Lower lobe of right lung (tissue), 2 donors: ENCODE measurements around the gene RAB27B. TPM values are rescaled to one million over a fixed set of nuclear protein-coding genes. Genes with fewer than 3 reads are reported as not detected.
A peak's percentile ranks its signal among the peaks of the same experiment; 100 is the strongest.

Experiments used
- ATAC-seq, 2 donors: fragments of 200-7000 bp; cut with Tn5 transposase; one replicate each; pipeline ENCODE4 v1.9.1; 2020 to 2022; ENCODE audit warnings: mild to moderate bottlenecking in 2 of 2, moderate library complexity in 2 of 2
- DNase-seq: peaks from one replicate; pipeline ENCODE4 v3.0.0-alpha.2; 2020
- H3K27ac ChIP-seq: fragments of 200-600 bp; one replicate; pipeline ENCODE4 v1.8.0; 2022
- H3K27me3 ChIP-seq: fragments of 200-600 bp; one replicate; pipeline ENCODE4 v1.8.0; 2022; ENCODE audit warnings: low read depth
- H3K36me3 ChIP-seq: fragments of 200-600 bp; one replicate; pipeline ENCODE4 v1.8.0; 2022; ENCODE audit warnings: mild to moderate bottlenecking
- H3K4me1 ChIP-seq: fragments of 200-600 bp; one replicate; pipeline ENCODE4 v1.8.0; 2022
- H3K4me3 ChIP-seq: fragments of 200-600 bp; one replicate; pipeline ENCODE4 v1.8.0; 2022; ENCODE audit warnings: mild to moderate bottlenecking
- H3K9me3 ChIP-seq: fragments of 200-600 bp; one replicate; pipeline ENCODE4 v1.8.0; 2022
- intact Hi-C: fragments of 100-400 bp; cut with DNase I; formaldehyde crosslinking; loops from one replicate; pipeline ENCODE4 v1.11.0; 2022
- total RNA-seq: library from RNA; stranded (reverse); fragmentation: NEBNext Ultra II Directional; extraction: Animal tissue kit (Norgen Biotek cat#: 25700); gene quantifications from one replicate; pipeline ENCODE4 v1.2.1, GENCODE V29; 2021
- TF ChIP-seq, protein P1 (sequence below): fragments of 200-600 bp; IDR thresholded peaks from one replicate; pipeline ENCODE4 v1.8.0; 2022; ENCODE audit warnings: antibody characterized with exemption, mild to moderate bottlenecking
- donor health status: DM: no; HTN: yes; CAD: no; lungs with severe emphysema.

The RAB27B gene
- total RNA-seq, 1 donor from 2014 or later = 20.1 TPM

DNA sequence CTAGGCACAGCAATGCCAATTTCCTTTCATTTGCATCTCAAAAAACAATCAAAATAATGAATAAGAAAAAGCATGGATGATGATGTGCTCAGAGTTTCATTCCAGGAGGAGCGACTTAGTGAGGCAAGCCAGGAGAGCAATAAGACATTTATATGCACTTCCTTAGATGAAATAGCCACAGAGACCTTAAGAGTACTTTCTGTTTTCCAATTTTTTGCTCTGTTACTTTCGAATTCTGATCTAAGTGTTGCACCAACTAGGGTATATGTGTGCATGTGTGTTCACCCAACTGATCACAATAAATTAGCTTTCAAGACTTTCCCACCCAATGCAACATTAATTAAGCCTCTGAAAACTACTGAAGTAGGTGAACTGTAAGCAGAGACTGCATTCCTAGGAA is 709 bp downstream of the RAB27B start:
- Histone ChIP-seq H3K36me3 (no peaks in the 10 kb centered on the region), H3K27me3 (no peaks in the 10 kb centered on the region), H3K4me1 (no peaks in the 10 kb centered on the region), H3K9me3 (no peaks in the 10 kb centered on the region), H3K4me3 (peak overlapping the region; percentile 59), H3K27ac (peak overlapping the region; percentile 80)
- DNase-seq = no peak
- TF ChIP-seq, protein P1, sequence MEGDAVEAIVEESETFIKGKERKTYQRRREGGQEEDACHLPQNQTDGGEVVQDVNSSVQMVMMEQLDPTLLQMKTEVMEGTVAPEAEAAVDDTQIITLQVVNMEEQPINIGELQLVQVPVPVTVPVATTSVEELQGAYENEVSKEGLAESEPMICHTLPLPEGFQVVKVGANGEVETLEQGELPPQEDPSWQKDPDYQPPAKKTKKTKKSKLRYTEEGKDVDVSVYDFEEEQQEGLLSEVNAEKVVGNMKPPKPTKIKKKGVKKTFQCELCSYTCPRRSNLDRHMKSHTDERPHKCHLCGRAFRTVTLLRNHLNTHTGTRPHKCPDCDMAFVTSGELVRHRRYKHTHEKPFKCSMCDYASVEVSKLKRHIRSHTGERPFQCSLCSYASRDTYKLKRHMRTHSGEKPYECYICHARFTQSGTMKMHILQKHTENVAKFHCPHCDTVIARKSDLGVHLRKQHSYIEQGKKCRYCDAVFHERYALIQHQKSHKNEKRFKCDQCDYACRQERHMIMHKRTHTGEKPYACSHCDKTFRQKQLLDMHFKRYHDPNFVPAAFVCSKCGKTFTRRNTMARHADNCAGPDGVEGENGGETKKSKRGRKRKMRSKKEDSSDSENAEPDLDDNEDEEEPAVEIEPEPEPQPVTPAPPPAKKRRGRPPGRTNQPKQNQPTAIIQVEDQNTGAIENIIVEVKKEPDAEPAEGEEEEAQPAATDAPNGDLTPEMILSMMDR = no peak
- intact Hi-C loops = no loop called here
- peak in 1 of 2 donors; percentile 32 for ATAC-seq

DNA sequence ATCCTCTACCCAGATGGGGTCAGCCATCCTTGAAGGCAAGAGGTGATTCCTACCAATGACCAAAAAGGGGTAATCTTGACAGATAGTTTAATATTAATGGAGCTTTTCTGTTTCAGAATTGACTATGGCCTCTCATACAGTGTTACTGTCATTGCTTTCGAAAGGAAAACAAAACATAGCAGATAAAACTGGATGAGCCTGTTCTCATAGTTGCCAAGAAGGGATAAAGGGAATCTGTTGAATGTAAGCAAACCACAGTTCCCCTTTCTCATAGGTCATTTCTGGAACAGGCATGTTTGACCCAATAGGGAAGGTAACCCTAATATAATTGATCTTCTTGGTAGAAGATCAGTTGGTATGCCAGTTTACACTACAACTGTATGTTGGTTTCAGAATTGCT is 1.6 kb downstream of the RAB27B start:
- Histone ChIP-seq H3K27ac (no peak overlapping the region), H3K36me3 (no peaks in the 10 kb centered on the region), H3K4me3 (peak overlapping the region; percentile 59), H3K4me1 (no peaks in the 10 kb centered on the region), H3K27me3 (no peaks in the 10 kb centered on the region), H3K9me3 (no peaks in the 10 kb centered on the region)
- intact Hi-C loops = no loop called here
- ATAC-seq (no peak), DNase-seq (no peak)
- TF ChIP-seq, protein P1 = no peak

GRCh38 chr18:54830260-54830659 is 2.0 kb downstream of the RAB27B start:
- H3K4me3 ChIP-seq = peak overlapping the region; percentile 59
- DNase-seq (no peak), ATAC-seq (no peak)
- no peaks in the 10 kb centered on the region for H3K27me3 ChIP-seq
- TF ChIP-seq, protein P1 = no peak
- H3K4me1 ChIP-seq = no peaks in the 10 kb centered on the region
- no peaks in the 10 kb centered on the region for H3K36me3 ChIP-seq
- intact Hi-C loops = no loop called here
- no peaks in the 10 kb centered on the region for H3K9me3 ChIP-seq
- H3K27ac ChIP-seq = no peak overlapping the region

GRCh38 chr18:54830866-54831265 is 2.6 kb downstream of the RAB27B start:
- H3K27ac ChIP-seq = no peak overlapping the region
- intact Hi-C loops = no loop called here
- ATAC-seq = no peak
- H3K9me3 ChIP-seq = no peaks in the 10 kb centered on the region
- no peaks in the 10 kb centered on the region for H3K27me3 ChIP-seq
- no peaks in the 10 kb centered on the region for H3K4me1 ChIP-seq
- DNase-seq = no peak
- TF ChIP-seq, protein P1 = no peak
- H3K4me3 ChIP-seq = no peak overlapping the region
- no peaks in the 10 kb centered on the region for H3K36me3 ChIP-seq

GRCh38 chr18:54835944-54836343 is 7.7 kb downstream of the RAB27B start:
- Histone ChIP-seq H3K4me1 (no peaks in the 10 kb centered on the region), H3K27me3 (no peaks in the 10 kb centered on the region), H3K9me3 (no peaks in the 10 kb centered on the region), H3K4me3 (no peak overlapping the region), H3K27ac (no peak overlapping the region), H3K36me3 (no peaks in the 10 kb centered on the region)
- no peak for ATAC-seq
- intact Hi-C loops = no loop called here
- TF ChIP-seq, protein P1 = no peak
- no peak for DNase-seq

- intact Hi-C loops = no loop called here
- DNase-seq (no peak), ATAC-seq (no peak)
- TF ChIP-seq, protein P1 = no peak
- Histone ChIP-seq H3K9me3 (no peaks in the 10 kb centered on the region), H3K27me3 (no peaks in the 10 kb centered on the region), H3K4me3 (no peak overlapping the region), H3K27ac (no peak overlapping the region), H3K4me1 (no peaks in the 10 kb centered on the region), H3K36me3 (no peaks in the 10 kb centered on the region)
Observed at GRCh38 chr18:54843314-54843713, 15.0 kb downstream of the RAB27B start.
